Fibroblast of lung (primary cell): ENCODE measurements around the gene TNRC6C. TPM values are rescaled to one million over a fixed set of nuclear protein-coding genes. Genes with fewer than 3 reads are reported as not detected.

Experiments
- DNase-seq, 2 donors: peaks; one replicate each; pipeline versions ENCODE4 v3.0.0 to v3.0.0-alpha.2; 2010; ENCODE audit warnings: low read depth in 2 of 2
- H2AFZ ChIP-seq: 2 replicates; pipeline ENCODE4 v1.5.1; 2012; ENCODE audit warnings: low read length, control low read depth, inconsistent platforms
- H3K27ac ChIP-seq: 2 replicates; pipeline ENCODE4 v1.5.1; 2011; ENCODE audit warnings: low read length, control low read depth; ENCODE audit not compliant: insufficient read depth
- H3K27me3 ChIP-seq: 2 replicates; pipeline ENCODE4 v1.5.1; 2011; ENCODE audit warnings: mild to moderate bottlenecking, low read length; ENCODE audit not compliant: control insufficient read depth, insufficient read depth
- H3K36me3 ChIP-seq: 2 replicates; pipeline ENCODE4 v1.5.1; 2011; ENCODE audit warnings: low read length; ENCODE audit not compliant: control insufficient read depth, insufficient read depth
- H3K4me1 ChIP-seq: 2 replicates; pipeline ENCODE4 v1.5.1; 2011; ENCODE audit warnings: low read length; ENCODE audit not compliant: control insufficient read depth, insufficient read depth; ENCODE audit errors: extremely low read depth
- H3K4me2 ChIP-seq: 2 replicates; pipeline ENCODE4 v1.5.1; 2011; ENCODE audit warnings: low read length, control low read depth; ENCODE audit not compliant: insufficient read depth; ENCODE audit errors: extremely low read depth
- H3K4me3 ChIP-seq, 4 experiments: fragments of 200-600 bp in 1 of 4; sonication (generic) in 1 of 4; replicated peaks in 1 of 4; 2 replicates each; pipeline ENCODE4 v1.5.1; 2011 to 2016; ENCODE audit warnings: low read length in 4 of 4, low read depth in 3 of 4, mild to moderate bottlenecking in 3 of 4, control low read depth in 2 of 4, inconsistent platforms in 1 of 4, mixed read lengths in 1 of 4; ENCODE audit not compliant: insufficient read depth in 1 of 4; ENCODE audit errors: control extremely low read depth in 1 of 4
- H3K79me2 ChIP-seq: 2 replicates; pipeline ENCODE4 v1.5.1; 2012; ENCODE audit warnings: mild to moderate bottlenecking, low read length, inconsistent platforms; ENCODE audit not compliant: control insufficient read depth, insufficient read depth
- H3K9ac ChIP-seq: 2 replicates; pipeline ENCODE4 v1.5.1; 2011; ENCODE audit warnings: mild to moderate bottlenecking, low read length, control low read depth; ENCODE audit not compliant: insufficient read depth
- H3K9me3 ChIP-seq: 2 replicates; pipeline ENCODE4 v1.5.1; 2012; ENCODE audit warnings: low read depth, low read length; ENCODE audit not compliant: control insufficient read depth, insufficient read depth
- H4K20me1 ChIP-seq: 2 replicates; pipeline ENCODE4 v1.5.1; 2011; ENCODE audit warnings: low read length; ENCODE audit not compliant: control insufficient read depth, insufficient read depth; ENCODE audit errors: extremely low read depth
- CTCF ChIP-seq, 2 donors: IDR thresholded peaks in 1 of 2; conservative IDR thresholded peaks in 1 of 2; 1 replicate in 1 of 2; 2 replicates in 1 of 2; pipeline ENCODE4 v1.5.1; 2011 to 2012; ENCODE audit warnings: low read length in 2 of 2, control low read depth in 1 of 2, inconsistent platforms in 1 of 2, low read depth in 1 of 2, mild to moderate bottlenecking in 1 of 2
- EZH2 ChIP-seq: IDR thresholded peaks from 2 replicates; pipeline ENCODE4 v1.5.1; 2012; ENCODE audit warnings: low read length, control low read depth, mild to moderate bottlenecking; ENCODE audit errors: missing control alignments
- polyA plus RNA-seq, 2 donors: library from polyadenylated mRNA; depleted of rRNA in 1 of 2; stranded (reverse) in 1 of 2; unstranded in 1 of 2; fragments of >200 nt; gene quantifications; 2 replicates each; pipeline ENCODE4 v1.2.1, GENCODE V29; 2011 to 2012; ENCODE audit warnings: missing spikeins in 1 of 2
- total RNA-seq: library from RNA; depleted of rRNA; stranded (reverse); fragments of >200 nt; gene quantifications from 2 replicates; pipeline ENCODE4 v1.2.1, GENCODE V29; 2014

TNRC6C gene
- total and polyA plus RNA-seq, 2 donors (not counting 1 experiment from before 2014, with no cell fraction given), result 2.1 to 4.6 TPM

GRCh38 chr17:78154903-78155811, 196.7 kb downstream of the TNRC6C start:
- H4K20me1 ChIP-seq, result no peaks in the 10 kb centered on the region
- no peaks in the 10 kb centered on the region for H3K27me3 ChIP-seq
- H2AFZ ChIP-seq, result no peak overlapping the region
- H3K79me2 ChIP-seq, result no peaks in the 10 kb centered on the region
- H3K4me2 ChIP-seq, result no peak overlapping the region
- no peak overlapping the region for H3K27ac ChIP-seq
- no peak for TF ChIP-seq CTCF (conservative IDR thresholded peaks at IDR 0.05 in 1 of 2, IDR thresholded peaks at IDR 0.05 in 1 of 2; ENCODE audit: low read depth in 1 of 2, low read length in 2 of 2)
- TF ChIP-seq EZH2, result no peak
- no peak overlapping the region for H3K4me3 ChIP-seq
- no peaks in the 10 kb centered on the region for H3K9me3 ChIP-seq
- no peaks in the 10 kb centered on the region for H3K36me3 ChIP-seq
- no peaks in the 10 kb centered on the region for H3K4me1 ChIP-seq
- peak in 1 of 2 donors; percentile 15 for DNase-seq
- H3K9ac ChIP-seq, result no peak overlapping the region

Other genes starting within 250 kb of the TNRC6C start
- gene TMC6, start 170.1 kb downstream of the TNRC6C start, total RNA-seq, result 0.17 and 0.26 TPM in 2 replicates
- 1.3 TPM in 1 of 2 replicates, not detected in the other for gene TMC6, start 170.1 kb downstream of the TNRC6C start, polyA plus RNA-seq
- gene TMC8, start 172.1 kb downstream of the TNRC6C start, total RNA-seq, result not detected in 2 replicates
- 0.02 TPM in 1 of 2 replicates, not detected in the other for gene TMC8, start 172.1 kb downstream of the TNRC6C start, polyA plus RNA-seq
- gene C17orf99, start 187.7 kb downstream of the TNRC6C start, total RNA-seq, result not detected in 2 replicates
- not detected in 2 replicates for gene C17orf99, start 187.7 kb downstream of the TNRC6C start, polyA plus RNA-seq
- 9.5 and 15.5 TPM in 2 replicates for gene SYNGR2, start 209.9 kb downstream of the TNRC6C start, total RNA-seq
- 23.8 and 25.0 TPM in 2 replicates for gene SYNGR2, start 209.9 kb downstream of the TNRC6C start, polyA plus RNA-seq
- 7.7 and 69.2 TPM in 2 replicates for gene TK1, start 228.3 kb downstream of the TNRC6C start, total RNA-seq
- gene TK1, start 228.3 kb downstream of the TNRC6C start, polyA plus RNA-seq, result 40.6 and 138 TPM in 2 replicates
- 24.1 and 29.2 TPM in 2 replicates for gene AFMID, start 228.7 kb downstream of the TNRC6C start, total RNA-seq
- 20.9 and 28.1 TPM in 2 replicates for gene AFMID, start 228.7 kb downstream of the TNRC6C start, polyA plus RNA-seq